H1 (cell line): ENCODE measurements around the gene C3orf62. TPM values are rescaled to one million over a fixed set of nuclear protein-coding genes. Genes with fewer than 3 reads are reported as not detected.

Experiments
- CTCF ChIA-PET: fragments of 300-600 bp; sonication (Branson Sonifier 250); formaldehyde crosslinking; loops from one replicate; lab custom pipeline; 2021; ENCODE audit not compliant: partially characterized antibody; lab: Charles Lee
- POLR2A ChIA-PET: fragments of 300-600 bp; sonication (Branson Sonifier 250); formaldehyde crosslinking; loops from one replicate; lab custom pipeline; 2021; ENCODE audit warnings: inconsistent platforms; ENCODE audit not compliant: partially characterized antibody; lab: Charles Lee
- DNase-seq, 2 experiments: peaks; one replicate each; pipeline versions ENCODE4 v3.0.0 to v3.0.0-alpha.2; 2010 to 2022; ENCODE audit warnings: low spot score in 2 of 2, low read depth in 1 of 2, mixed read lengths in 1 of 2
- FAIRE-seq: peaks from 2 replicates; lab custom pipeline; 2011; peaks lifted over from hg19 to GRCh38; lab: Jason Lieb, UNC
- H2AFZ ChIP-seq: 2 replicates; pipeline ENCODE4 v1.8.1; 2012; ENCODE audit warnings: low read length, inconsistent platforms
- H2AK5ac ChIP-seq: 2 replicates; pipeline ENCODE4 v1.6.1; 2013; ENCODE audit warnings: low read depth, low read length
- H2BK120ac ChIP-seq: replicated peaks from 2 replicates; pipeline ENCODE3; 2013; ENCODE audit warnings: low read depth, low read length, inconsistent platforms
- H2BK12ac ChIP-seq: 2 replicates; pipeline ENCODE4 v1.6.1; 2013; ENCODE audit warnings: low read depth, low read length
- H2BK15ac ChIP-seq: 2 replicates; pipeline ENCODE4 v1.6.1; 2013; ENCODE audit warnings: low read length
- H2BK20ac ChIP-seq: 2 replicates; pipeline ENCODE4 v1.6.1; 2013; ENCODE audit warnings: low read length
- H2BK5ac ChIP-seq: 2 replicates; pipeline ENCODE4 v1.6.1; 2013; ENCODE audit warnings: low read depth, low read length
- H3K14ac ChIP-seq: 2 replicates; pipeline ENCODE4 v1.6.1; 2013; ENCODE audit warnings: inconsistent platforms; ENCODE audit not compliant: insufficient read length
- H3K18ac ChIP-seq: 2 replicates; pipeline ENCODE4 v1.6.1; 2013; ENCODE audit warnings: low read length; ENCODE audit errors: extremely low read depth
- H3K23ac ChIP-seq: 2 replicates; pipeline ENCODE4 v1.6.1; 2013; ENCODE audit warnings: inconsistent platforms; ENCODE audit not compliant: insufficient read length
- H3K23me2 ChIP-seq: 2 replicates; pipeline ENCODE4 v1.6.1; 2013; ENCODE audit warnings: low read depth, low read length
- H3K27ac ChIP-seq: 2 replicates; pipeline ENCODE4 v1.6.1; 2011; ENCODE audit warnings: low read depth, low read length, inconsistent platforms
- H3K27me3 ChIP-seq, 4 experiments: replicated peaks in 1 of 4; 1 replicate in 1 of 4; 2 replicates in 3 of 4; pipeline versions ENCODE4 v1.6.1 to v1.8.1; 2011 to 2013; ENCODE audit warnings: low read length in 3 of 4, mild to moderate bottlenecking in 3 of 4, inconsistent platforms in 2 of 4, mixed read lengths in 2 of 4, moderate library complexity in 1 of 4; ENCODE audit not compliant: control insufficient read depth in 3 of 4, insufficient read depth in 3 of 4; ENCODE audit errors: extremely low read depth in 1 of 4
- H3K36me3 ChIP-seq, 4 experiments: 2 replicates each; pipeline versions ENCODE4 v1.6.1 to v1.8.1; 2011 to 2013; ENCODE audit warnings: mild to moderate bottlenecking in 4 of 4, low read length in 3 of 4, moderate library complexity in 2 of 4, control low read depth in 1 of 4, inconsistent platforms in 1 of 4; ENCODE audit not compliant: insufficient read depth in 4 of 4, control insufficient read depth in 2 of 4
- H3K4ac ChIP-seq: replicated peaks from 2 replicates; pipeline ENCODE3; 2013; ENCODE audit warnings: low read length, low read depth, mixed read lengths, inconsistent platforms; ENCODE audit not compliant: insufficient read length
- H3K4me1 ChIP-seq, 4 experiments: replicated peaks in 1 of 4; 1 replicate in 1 of 4; 2 replicates in 3 of 4; pipeline versions ENCODE4 v1.6.1 to v1.8.1; 2011 to 2013; ENCODE audit warnings: low read length in 3 of 4, inconsistent platforms in 2 of 4, mixed read lengths in 1 of 4; ENCODE audit not compliant: insufficient read depth in 4 of 4, control insufficient read depth in 3 of 4
- H3K4me2 ChIP-seq, 2 experiments: 2 replicates each; pipeline versions ENCODE4 v1.6.1 to v1.8.1; 2011 to 2013; ENCODE audit warnings: low read depth in 2 of 2, low read length in 2 of 2, control low read depth in 1 of 2, inconsistent platforms in 1 of 2, mild to moderate bottlenecking in 1 of 2; ENCODE audit not compliant: insufficient read depth in 1 of 2
- H3K4me3 ChIP-seq, 4 experiments: fragments of 200-600, 300-600 bp in 1 of 4; sonication (generic), shearing (Covaris generic), sonication (Bioruptor Twin) in 1 of 4; 2 replicates each; pipeline versions ENCODE4 v1.5.1 to v1.8.1; 2011 to 2016; ENCODE audit warnings: low read length in 4 of 4, low read depth in 3 of 4, control low read depth in 2 of 4, inconsistent platforms in 2 of 4, mild to moderate bottlenecking in 2 of 4, mixed read lengths in 1 of 4, moderate library complexity in 1 of 4; ENCODE audit not compliant: insufficient read depth in 2 of 4; ENCODE audit errors: extremely low read depth in 1 of 4
- H3K56ac ChIP-seq: replicated peaks from 2 replicates; pipeline ENCODE3; 2013; ENCODE audit warnings: low read depth, mild to moderate bottlenecking, mixed read lengths, low read length, inconsistent platforms; ENCODE audit not compliant: insufficient read length
- H3K79me1 ChIP-seq: 2 replicates; pipeline ENCODE4 v1.6.1; 2013; ENCODE audit warnings: low read depth, low read length, control low read depth
- H3K79me2 ChIP-seq, 2 experiments: 2 replicates each; pipeline versions ENCODE4 v1.6.1 to v1.8.1; 2012 to 2013; ENCODE audit warnings: low read length in 2 of 2, mild to moderate bottlenecking in 2 of 2, inconsistent platforms in 1 of 2; ENCODE audit not compliant: insufficient read depth in 2 of 2, control insufficient read depth in 1 of 2
- H3K9ac ChIP-seq, 4 experiments: replicated peaks in 1 of 4; 1 replicate in 1 of 4; 2 replicates in 3 of 4; pipeline versions ENCODE4 v1.6.1 to v1.8.1; 2011 to 2013; ENCODE audit warnings: low read depth in 3 of 4, low read length in 3 of 4, control low read depth in 2 of 4, mild to moderate bottlenecking in 2 of 4, moderate library complexity in 2 of 4, inconsistent platforms in 1 of 4; ENCODE audit errors: extremely low read depth in 1 of 4
- H3K9me3 ChIP-seq, 2 experiments: 2 replicates each; pipeline versions ENCODE4 v1.6.1 to v1.8.1; 2012 to 2013; ENCODE audit warnings: mild to moderate bottlenecking in 2 of 2, moderate library complexity in 2 of 2, control low read depth in 1 of 2, inconsistent platforms in 1 of 2, low read depth in 1 of 2, low read length in 1 of 2, mixed read lengths in 1 of 2; ENCODE audit not compliant: insufficient read depth in 2 of 2
- H4K20me1 ChIP-seq, 2 experiments: replicated peaks in 1 of 2; 2 replicates each; pipeline versions ENCODE3 to v1.8.1; 2011 to 2013; ENCODE audit warnings: inconsistent platforms in 2 of 2, low read length in 2 of 2, mild to moderate bottlenecking in 1 of 2; ENCODE audit not compliant: insufficient read depth in 2 of 2, control insufficient read depth in 1 of 2
- H4K5ac ChIP-seq: 2 replicates; pipeline ENCODE4 v1.6.1; 2013; ENCODE audit warnings: low read length, low read depth, mixed read lengths, inconsistent platforms; ENCODE audit not compliant: insufficient read length
- H4K8ac ChIP-seq: 2 replicates; pipeline ENCODE4 v1.8.0; 2013; ENCODE audit warnings: mild to moderate bottlenecking, moderate library complexity, low read length, inconsistent platforms; ENCODE audit not compliant: insufficient read depth; ENCODE audit errors: extremely low read depth
- H4K91ac ChIP-seq: replicated peaks from 2 replicates; pipeline ENCODE3; 2013; ENCODE audit warnings: low read length, mixed read lengths, inconsistent platforms; ENCODE audit not compliant: insufficient read length
- CHD2 ChIP-seq: IDR thresholded peaks from 2 replicates; pipeline ENCODE4 v1.6.1; 2012; ENCODE audit warnings: low read length, improper control_type of control experiment
- EGR1 ChIP-seq: IDR thresholded peaks from 2 replicates; pipeline ENCODE4 v1.6.1; 2011; ENCODE audit warnings: low read depth, low read length, borderline replicate concordance
- FOSL1 ChIP-seq: IDR thresholded peaks from 2 replicates; pipeline ENCODE4 v1.6.1; 2011; ENCODE audit warnings: mild to moderate bottlenecking, low read depth, low read length, moderate library complexity; ENCODE audit not compliant: insufficient read depth
- HDAC6 ChIP-seq: IDR thresholded peaks from one replicate; pipeline ENCODE4 v1.7.1; 2012; ENCODE audit warnings: low read depth, mild to moderate bottlenecking, inconsistent platforms, low read length, moderate library complexity
- KDM1A ChIP-seq: fragments of 200-600, 300-600 bp; sonication (generic); IDR thresholded peaks from 2 replicates; pipeline ENCODE4 v1.7.1; 2016; ENCODE audit warnings: mild to moderate bottlenecking, low read length, borderline replicate concordance
- KDM5A ChIP-seq: fragments of 200-600 bp; IDR thresholded peaks from 2 replicates; pipeline ENCODE4 v1.7.1; 2012; ENCODE audit warnings: mild to moderate bottlenecking, low read length, inconsistent platforms, mixed read lengths
- NRF1 ChIP-seq: IDR thresholded peaks from 2 replicates; pipeline ENCODE4 v1.6.1; 2011; ENCODE audit warnings: mild to moderate bottlenecking, low read depth, low read length, improper control_type of control experiment
- POLR2A ChIP-seq, 2 experiments: IDR thresholded peaks; 1 replicate in 1 of 2; 2 replicates in 1 of 2; pipeline ENCODE4 v1.6.1; 2011; ENCODE audit warnings: low read depth in 2 of 2, low read length in 2 of 2, mild to moderate bottlenecking in 2 of 2; ENCODE audit errors: control extremely low read depth in 1 of 2
- RAD21 ChIP-seq, 2 experiments: IDR thresholded peaks in 1 of 2; conservative IDR thresholded peaks in 1 of 2; 2 replicates each; pipeline ENCODE4 v1.6.1; 2011; ENCODE audit warnings: low read depth in 2 of 2, low read length in 2 of 2, improper control_type of control experiment in 1 of 2, inconsistent platforms in 1 of 2, mild to moderate bottlenecking in 1 of 2, moderate library complexity in 1 of 2
- RFX5 ChIP-seq: IDR thresholded peaks from 2 replicates; pipeline ENCODE4 v1.6.1; 2011; ENCODE audit warnings: low read depth, low read length, improper control_type of control experiment, borderline replicate concordance
- SIN3A ChIP-seq, 2 experiments: IDR thresholded peaks in 1 of 2; conservative IDR thresholded peaks in 1 of 2; 2 replicates each; pipeline ENCODE4 v1.6.1; 2011 to 2012; ENCODE audit warnings: low read length in 2 of 2, improper control_type of control experiment in 1 of 2, low read depth in 1 of 2, mild to moderate bottlenecking in 1 of 2
- SP1 ChIP-seq: IDR thresholded peaks from 2 replicates; pipeline ENCODE4 v1.6.1; 2011; ENCODE audit warnings: low read depth, low read length
- SP2 ChIP-seq: IDR thresholded peaks from 2 replicates; pipeline ENCODE4 v1.6.1; 2012; ENCODE audit warnings: mild to moderate bottlenecking, low read length, inconsistent platforms
- TAF7 ChIP-seq: optimal IDR thresholded peaks from 2 replicates; pipeline ENCODE3; 2011; ENCODE audit warnings: low read depth, mild to moderate bottlenecking, inconsistent platforms, low read length, moderate library complexity, borderline replicate concordance
- WGBS, 2 experiments: shearing (Covaris generic) in 1 of 2; methylation state at CpG; one replicate each; pipeline versions ENCODE4 v1.1.6 to v1.1.7; 2013 to 2015; ENCODE audit warnings: low lambda C conversion rate in 2 of 2, mixed read lengths in 2 of 2, inconsistent platforms in 1 of 2, low coverage in 1 of 2, missing lambda C conversion rate in 1 of 2; ENCODE audit not compliant: insufficient replicate concordance in 2 of 2, insufficient coverage in 1 of 2, insufficient read length in 1 of 2; ENCODE audit errors: extremely low coverage in 1 of 2, missing lambda C conversion rate in 1 of 2; 5-methylcytosine and 5-hydroxymethylcytosine counted together
- polyA plus RNA-seq, 7 experiments: library from polyadenylated mRNA; depleted of rRNA in 3 of 7; stranded (reverse) in 5 of 7; unstranded in 2 of 7; fragments of >200 nt in 5 of 7; fragments of 200-250 nt in 2 of 7; gene quantifications; 1 replicate in 5 of 7; 2 replicates in 1 of 7; 4 replicates in 1 of 7; pipeline versions ENCODE4 v1.2.1 to v1.2.3, GENCODE V29; 2011 to 2013; ENCODE audit warnings: missing spikeins in 2 of 7, mixed read lengths in 2 of 7
- total RNA-seq: library from RNA; stranded (reverse); fragmentation: NEBNext Ultra II Directional; extraction: Animal tissue kit (Norgen Biotek cat#: 25700); gene quantifications from 2 replicates; pipeline ENCODE4 v1.2.1, GENCODE V29; 2021

C3orf62 gene
- total and polyA plus RNA-seq, 2 of the 8 experiments (the other 6 are each of a cell fraction or from before 2014, with no cell fraction given): 1.1 to 3.0 TPM

DNA sequence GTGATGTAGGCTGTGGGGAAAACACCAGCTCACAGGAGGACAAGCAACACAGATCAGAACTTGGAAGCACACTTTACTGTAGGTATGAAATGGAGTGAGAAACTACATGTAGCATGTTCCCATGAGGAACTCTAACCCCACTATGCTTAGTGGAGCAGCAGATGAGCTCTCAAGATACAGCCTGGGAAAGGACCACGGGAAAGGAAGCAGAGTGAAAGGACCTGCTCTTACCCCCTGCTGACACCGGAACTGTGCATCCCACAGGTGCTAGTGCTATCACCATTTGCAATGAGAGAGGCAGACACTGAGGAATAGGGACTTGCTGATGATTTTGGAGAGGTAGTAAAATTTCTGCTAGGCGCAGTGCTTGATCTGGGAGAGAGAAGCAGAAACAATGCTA lies 34.3 kb upstream of the C3orf62 start:
- no peak overlapping the region for H3K27ac ChIP-seq
- H2AFZ ChIP-seq: no peak overlapping the region
- H4K91ac ChIP-seq: no peak overlapping the region
- H3K14ac ChIP-seq: no peak overlapping the region
- no peak overlapping the region for H3K18ac ChIP-seq
- no peaks in the 10 kb centered on the region for H3K79me1 ChIP-seq
- H4K8ac ChIP-seq: no peak overlapping the region
- FAIRE-seq (no peak), DNase-seq (no peak)
- no peak overlapping the region for H3K23ac ChIP-seq
- no peak overlapping the region for H3K4me2 ChIP-seq
- H3K4me3 ChIP-seq: no peak overlapping the region
- H2AK5ac ChIP-seq: no peak overlapping the region
- H3K4me1 ChIP-seq: no peaks in the 10 kb centered on the region
- H3K9ac ChIP-seq: no peak overlapping the region
- H3K9me3 ChIP-seq: no peaks in the 10 kb centered on the region
- H2BK5ac ChIP-seq: no peak overlapping the region
- no peak overlapping the region for H3K56ac ChIP-seq
- H2BK20ac ChIP-seq: no peak overlapping the region
- H4K20me1 ChIP-seq: no peaks in the 10 kb centered on the region
- H3K36me3 ChIP-seq: peaks cover 2 to 8% (median 3%) of the 10 kb centered on the region in 4 experiments; a peak in 5 of 8 replicates
- no peaks in the 10 kb centered on the region for H3K23me2 ChIP-seq
- H2BK120ac ChIP-seq: no peak overlapping the region
- H3K27me3 ChIP-seq: no peaks in the 10 kb centered on the region
- no peaks in the 10 kb centered on the region for H3K79me2 ChIP-seq
- WGBS, 2 experiments: 91% methylated on average over 3 of the region's 3 CpGs; no CpG with 5 or more reads in 1 of the 2 experiments
- ChIA-PET POLR2A (no interaction called here), CTCF (interaction anchor here (1.1 kb wide), 3 partner anchors 9 to 141 kb away, joined by 3 read pairs; no protein-coding TSS in a partner anchor)
- no peak overlapping the region for H2BK15ac ChIP-seq
- H2BK12ac ChIP-seq: no peak overlapping the region
- no peak overlapping the region for H4K5ac ChIP-seq
- H3K4ac ChIP-seq: no peak overlapping the region
- TF ChIP-seq HDAC6 (no peak), SIN3A (conservative IDR thresholded peaks at IDR 0.05 in 1 of 2, IDR thresholded peaks at IDR 0.05 in 1 of 2; ENCODE audit: low read depth in 1 of 2, low read length in 2 of 2) (no peak), POLR2A (IDR thresholded peaks at IDR 0.05; ENCODE audit: control extremely low read depth in 1 of 2, low read depth in 2 of 2, low read length in 2 of 2) (no peak), CHD2 (no peak), FOSL1 (no peak), SP1 (no peak), KDM5A (no peak), TAF7 (no peak), SP2 (no peak), RAD21 (IDR thresholded peaks at IDR 0.05 in 1 of 2, conservative IDR thresholded peaks at IDR 0.05 in 1 of 2; ENCODE audit: low read depth in 2 of 2, low read length in 2 of 2) (no peak), KDM1A (no peak), NRF1 (no peak), RFX5 (no peak), EGR1 (no peak)
